Sigmoid colon (tissue), 3 donors: ENCODE measurements around the gene SEC63.

Experiments
- POLR2A ChIP-seq, 2 donors: fragments of 450-650 bp; IDR thresholded peaks; one replicate each; pipeline ENCODE4 v1.6.1; 2016; ENCODE audit warnings: antibody characterized with exemption in 2 of 2, mild to moderate bottlenecking in 2 of 2, moderate library complexity in 2 of 2
- TF ChIP-seq, protein P1 (sequence below), 4 experiments: fragments of 450-650 bp in 3 of 4; fragments of 200-600 bp in 1 of 4; IDR thresholded peaks; one replicate each; pipeline ENCODE4 v1.5.1; 2016 to 2019; ENCODE audit warnings: antibody characterized with exemption in 4 of 4, mild to moderate bottlenecking in 3 of 4, moderate library complexity in 2 of 4

DNA sequence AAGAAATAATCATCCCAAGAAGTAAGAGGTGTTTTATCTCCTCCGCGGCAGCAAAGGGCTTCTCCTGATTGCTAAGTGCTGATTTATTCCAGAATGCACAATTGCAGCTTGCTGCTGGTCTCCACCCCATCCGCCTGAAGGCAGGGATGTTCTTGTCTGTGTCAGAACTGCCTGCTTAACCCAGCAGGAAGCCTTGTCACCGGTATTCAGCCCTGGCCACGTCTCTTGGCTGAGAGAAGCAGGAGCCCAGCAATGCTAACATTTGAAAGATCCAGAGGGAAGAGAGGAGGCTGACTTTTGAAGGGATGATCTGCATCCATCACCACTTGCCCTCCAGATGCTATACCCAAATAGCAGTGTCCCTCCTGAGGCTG lies 138.1 kb downstream of the SEC63 start:
- TF ChIP-seq, protein P1, sequence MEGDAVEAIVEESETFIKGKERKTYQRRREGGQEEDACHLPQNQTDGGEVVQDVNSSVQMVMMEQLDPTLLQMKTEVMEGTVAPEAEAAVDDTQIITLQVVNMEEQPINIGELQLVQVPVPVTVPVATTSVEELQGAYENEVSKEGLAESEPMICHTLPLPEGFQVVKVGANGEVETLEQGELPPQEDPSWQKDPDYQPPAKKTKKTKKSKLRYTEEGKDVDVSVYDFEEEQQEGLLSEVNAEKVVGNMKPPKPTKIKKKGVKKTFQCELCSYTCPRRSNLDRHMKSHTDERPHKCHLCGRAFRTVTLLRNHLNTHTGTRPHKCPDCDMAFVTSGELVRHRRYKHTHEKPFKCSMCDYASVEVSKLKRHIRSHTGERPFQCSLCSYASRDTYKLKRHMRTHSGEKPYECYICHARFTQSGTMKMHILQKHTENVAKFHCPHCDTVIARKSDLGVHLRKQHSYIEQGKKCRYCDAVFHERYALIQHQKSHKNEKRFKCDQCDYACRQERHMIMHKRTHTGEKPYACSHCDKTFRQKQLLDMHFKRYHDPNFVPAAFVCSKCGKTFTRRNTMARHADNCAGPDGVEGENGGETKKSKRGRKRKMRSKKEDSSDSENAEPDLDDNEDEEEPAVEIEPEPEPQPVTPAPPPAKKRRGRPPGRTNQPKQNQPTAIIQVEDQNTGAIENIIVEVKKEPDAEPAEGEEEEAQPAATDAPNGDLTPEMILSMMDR (IDR thresholded peaks at IDR 0.05) = no peak
- TF ChIP-seq POLR2A (IDR thresholded peaks at IDR 0.05) = no peak
